NCI-H1417 treated with DMSO at 0.1 percent for 48 hours (cell line): ENCODE results near the gene PTPRT.

Source experiments
- DNase-seq: peaks from one replicate; lab custom pipeline; 2025; lab: John Stamatoyannopoulos, UW

Gene PTPRT

GRCh38 chr20:43022568-43022967 is 167.1 kb downstream of the PTPRT start:
- DNase-seq, result no peak

DNA sequence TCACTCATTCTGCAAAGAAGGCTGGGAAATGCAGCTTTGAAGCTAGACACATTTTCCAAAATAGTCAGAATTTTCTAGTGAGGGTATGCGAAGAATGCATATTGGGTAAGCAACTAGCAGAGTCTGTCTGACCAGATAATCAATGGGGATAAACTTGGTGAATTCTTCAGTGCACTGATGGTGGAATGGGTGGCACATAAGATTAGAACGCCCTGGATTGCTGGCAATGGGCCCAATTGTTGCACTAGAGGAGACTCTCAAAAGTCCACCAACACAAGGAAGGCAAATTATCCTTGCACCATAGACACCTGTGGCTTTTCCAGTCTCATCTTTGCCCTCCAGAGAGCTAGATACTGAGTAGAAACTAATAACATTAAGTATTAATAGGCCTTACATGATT is 167.6 kb downstream of the PTPRT start:
- no peak for DNase-seq

DNA sequence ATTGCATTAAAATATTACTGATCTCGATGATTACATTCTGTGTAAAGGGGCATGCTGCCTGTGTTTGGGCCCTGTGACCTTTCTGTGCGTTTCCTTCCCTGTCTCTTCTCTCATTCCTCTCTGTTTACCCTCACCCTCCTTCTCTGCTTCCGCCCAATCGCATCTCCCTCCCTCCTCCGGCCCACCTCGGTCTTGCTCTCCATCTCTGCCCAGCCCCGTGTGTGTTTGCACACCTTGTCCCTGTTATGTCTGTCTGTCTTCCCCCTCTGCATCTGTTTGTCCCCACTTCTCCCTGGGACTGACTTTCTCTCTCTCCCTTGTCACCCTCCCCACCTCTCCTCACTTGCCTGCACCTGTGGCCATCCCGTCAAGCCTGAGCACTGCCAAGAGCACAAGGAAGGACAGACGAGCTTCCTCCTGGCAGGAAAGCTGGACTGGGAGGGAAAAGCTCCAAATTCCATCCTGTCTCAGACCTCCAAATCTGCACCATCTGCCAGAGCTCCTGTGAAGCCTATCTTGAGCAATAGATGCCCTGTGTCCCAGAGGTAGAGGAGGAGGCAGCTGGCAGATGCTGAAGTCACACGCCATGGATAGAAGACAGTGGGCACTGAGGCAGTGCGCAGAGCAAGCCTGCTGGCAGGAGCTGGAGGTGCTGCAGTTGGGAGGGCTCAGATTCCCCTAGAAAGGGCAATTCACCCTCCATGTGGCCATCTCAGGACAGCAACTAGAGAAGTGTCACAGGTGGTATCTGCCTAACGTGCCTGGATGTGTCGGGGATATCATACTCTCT is 172.3 kb downstream of the PTPRT start:
- DNase-seq, result no peak

DNA sequence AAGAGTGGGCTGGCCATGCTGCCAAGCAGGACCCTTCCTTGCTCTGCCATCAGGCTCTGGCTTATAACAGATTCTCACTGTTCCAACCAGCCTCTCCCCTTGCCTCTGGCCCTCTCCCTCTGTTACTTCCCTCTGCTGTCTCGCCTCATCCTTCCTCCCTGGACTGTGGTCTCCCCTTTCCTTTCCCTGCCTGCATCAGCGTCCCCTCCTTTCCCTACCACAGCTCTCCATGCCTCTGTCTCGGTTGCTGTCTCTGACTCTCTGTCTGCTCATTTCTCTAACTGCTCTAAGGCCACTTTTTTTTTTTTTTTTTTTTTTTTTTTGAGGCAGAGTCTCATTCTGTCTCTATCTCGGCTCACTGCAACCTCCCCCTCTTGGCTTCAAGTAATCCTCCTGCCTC is 173.4 kb downstream of the PTPRT start:
- DNase-seq, result no peak

DNA sequence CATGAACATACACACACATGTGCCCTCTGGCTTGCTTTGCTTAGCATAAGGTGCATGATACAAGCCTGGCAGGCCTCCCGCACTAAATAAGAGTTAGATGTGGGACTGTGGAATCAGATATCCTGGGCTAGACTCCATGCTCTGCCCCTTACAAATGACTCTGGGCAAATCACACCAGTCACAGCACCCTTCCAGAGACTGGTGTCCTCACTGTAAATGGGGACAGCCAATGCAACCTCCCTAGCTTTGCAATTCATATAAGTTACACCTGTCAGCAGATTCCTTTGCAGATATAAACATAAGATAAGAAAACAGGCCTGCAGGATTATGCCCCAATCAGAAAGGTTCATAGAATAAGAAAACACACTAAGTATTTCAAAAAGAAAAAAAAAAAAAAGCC is 174.1 kb downstream of the PTPRT start:
- DNase-seq, result no peak

GRCh38 chr20:43014206-43014605 is 175.5 kb downstream of the PTPRT start:
- DNase-seq, result no peak

- DNase-seq, result no peak
Observed at GRCh38 chr20:43011491-43011890, 178.2 kb downstream of the PTPRT start.

DNA sequence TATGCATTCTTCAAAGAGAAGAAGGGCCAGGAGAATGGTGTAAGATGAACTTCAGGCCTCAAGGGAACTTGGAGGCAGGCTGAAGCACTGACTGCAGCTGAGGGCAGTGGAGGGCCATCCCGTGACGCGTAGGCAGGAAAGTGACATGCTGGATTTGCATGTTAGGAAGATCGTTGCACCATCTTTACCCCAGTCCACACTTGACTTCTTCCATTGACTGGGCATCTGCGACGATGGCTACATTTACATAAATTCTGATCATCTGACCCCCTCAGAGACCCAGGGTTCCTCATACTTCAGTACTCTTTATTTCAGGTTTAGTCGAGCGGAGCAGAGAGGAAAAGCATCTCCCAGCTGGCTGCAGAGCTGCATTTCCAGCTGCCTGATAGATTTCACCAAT is 180.2 kb downstream of the PTPRT start:
- DNase-seq, result no peak

- DNase-seq, result no peak
Observed at GRCh38 chr20:43007525-43007924, 182.2 kb downstream of the PTPRT start.

DNA sequence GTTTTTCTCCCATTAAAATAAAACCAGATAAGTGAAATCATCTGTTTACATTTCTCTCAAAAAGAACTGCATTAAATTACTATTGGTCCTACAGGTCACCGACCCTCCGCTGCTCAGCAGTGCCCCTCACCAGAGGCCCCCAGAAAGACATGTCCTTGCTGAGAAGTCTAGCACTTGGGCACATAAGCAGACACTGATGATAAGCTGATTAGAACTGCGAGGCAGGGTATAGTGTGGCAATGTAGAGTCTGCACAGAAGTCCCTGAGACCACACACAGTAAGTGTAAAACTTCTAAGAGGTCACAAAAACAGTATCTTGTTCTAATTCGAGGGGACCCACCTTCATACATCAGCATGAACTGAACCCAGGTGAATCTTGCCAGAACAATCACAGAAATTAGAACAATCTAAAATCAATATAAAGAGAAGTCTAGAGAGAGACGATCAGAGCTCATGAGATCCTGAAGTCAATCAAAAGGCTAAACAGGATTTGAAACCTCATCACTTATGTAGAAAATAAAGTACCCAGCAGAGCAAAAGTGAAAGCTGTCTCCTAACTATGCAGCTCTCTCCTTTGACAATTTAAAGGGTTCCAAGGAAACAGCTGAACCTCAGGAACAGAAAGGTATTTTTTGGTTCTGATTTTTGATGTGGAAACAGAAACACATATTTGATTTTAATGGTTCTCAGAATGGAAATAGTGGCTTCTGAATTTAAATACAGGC is 182.9 kb downstream of the PTPRT start:
- no peak for DNase-seq

DNA sequence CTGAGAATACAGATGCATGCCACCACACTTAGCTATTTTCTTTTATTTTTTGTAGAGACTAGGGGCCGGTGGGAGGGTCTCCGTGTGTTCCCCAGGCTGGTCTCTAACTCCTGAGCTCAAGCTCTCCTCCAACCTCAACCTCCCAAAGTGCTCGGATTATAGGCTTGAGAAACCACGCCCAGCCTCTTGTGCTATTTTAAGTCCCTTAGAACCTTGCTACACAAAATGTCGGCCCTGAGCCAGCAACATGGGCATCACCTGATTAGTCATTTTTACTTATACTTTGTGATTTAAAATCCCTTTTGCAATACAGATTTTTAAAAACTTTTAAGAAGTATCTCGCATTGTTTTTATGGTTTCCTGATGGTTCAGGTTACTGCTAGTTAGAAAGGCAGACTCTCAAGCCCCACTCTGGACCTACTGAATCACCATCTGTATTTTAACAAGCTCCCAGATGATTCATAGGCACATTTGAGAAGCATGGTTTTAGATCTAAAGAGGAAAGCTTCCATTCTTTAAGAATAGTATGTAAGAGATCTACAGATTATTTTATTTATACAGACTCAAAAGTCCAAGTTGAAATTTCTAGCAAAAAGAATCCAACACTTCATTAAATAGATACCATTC is 186.3 kb downstream of the PTPRT start:
- DNase-seq, result no peak

DNA sequence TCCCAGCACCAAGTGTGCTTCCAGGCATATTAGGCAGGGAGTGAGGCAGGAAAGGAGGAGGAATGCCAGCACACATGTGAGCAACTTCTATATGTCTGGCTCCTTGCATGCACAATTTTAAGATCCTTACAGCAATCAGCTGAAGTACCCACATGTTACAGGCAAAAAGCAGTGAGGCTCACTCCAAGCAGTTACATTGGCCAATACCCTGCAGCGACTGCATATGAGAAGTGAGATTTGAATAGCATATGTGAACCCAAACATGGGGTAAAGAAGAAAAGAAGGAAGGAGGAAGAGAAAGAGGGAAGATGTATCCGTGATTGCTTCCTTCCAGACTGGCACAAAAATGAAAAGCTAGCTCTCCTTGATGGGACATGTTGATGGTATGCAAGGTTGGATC is 193.6 kb downstream of the PTPRT start:
- no peak for DNase-seq

- no peak for DNase-seq
Observed at GRCh38 chr20:42988319-42988718, 201.4 kb downstream of the PTPRT start.

- no peak for DNase-seq
Observed at GRCh38 chr20:42987376-42988114, 202.2 kb downstream of the PTPRT start.

GRCh38 chr20:42986143-42986773 is 203.4 kb downstream of the PTPRT start:
- no peak for DNase-seq

GRCh38 chr20:42985628-42986027 is 204.1 kb downstream of the PTPRT start:
- DNase-seq, result no peak

GRCh38 chr20:42982218-42982617 is 207.5 kb downstream of the PTPRT start:
- no peak for DNase-seq

GRCh38 chr20:42981253-42981652 is 208.5 kb downstream of the PTPRT start:
- DNase-seq, result no peak

DNA sequence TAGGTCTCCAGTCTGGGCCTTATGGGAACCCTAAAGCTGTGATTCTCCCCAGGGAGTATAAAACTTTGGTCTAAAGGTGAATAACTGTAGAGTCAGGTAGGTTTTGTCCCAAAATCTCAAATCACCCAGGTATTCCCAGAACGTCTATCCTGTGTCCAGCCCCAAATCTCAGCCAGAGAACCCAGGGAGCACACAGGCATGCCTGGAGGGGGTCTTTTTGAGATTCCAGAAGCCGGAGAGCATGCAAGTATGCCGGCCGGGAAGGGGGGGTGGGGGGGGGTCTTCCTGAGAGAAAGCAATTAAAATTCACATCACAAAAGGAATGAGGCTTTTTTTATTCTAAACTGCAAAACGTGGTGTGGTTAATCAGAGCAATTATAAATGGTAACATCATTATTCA is 210.0 kb downstream of the PTPRT start:
- DNase-seq, result no peak

- no peak for DNase-seq
Observed at GRCh38 chr20:42978184-42978974, 211.3 kb downstream of the PTPRT start.

DNA sequence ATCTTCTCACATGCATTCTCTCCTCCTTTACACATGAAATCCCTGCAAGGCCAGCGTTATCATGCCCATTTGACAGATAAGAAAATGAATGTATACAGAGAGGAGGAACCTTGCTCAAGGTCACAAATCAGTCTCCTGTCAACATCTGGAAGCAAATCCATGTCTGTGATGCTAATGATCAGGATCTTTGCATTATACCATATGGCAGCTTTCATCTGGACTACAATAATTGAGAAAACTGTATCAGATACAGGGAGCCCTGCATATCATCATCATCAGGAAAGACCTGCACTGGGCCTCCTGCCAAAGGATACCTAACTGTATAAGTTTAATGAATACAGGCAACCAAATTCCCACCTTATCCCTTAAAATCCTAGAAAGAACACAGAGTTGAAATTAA is 213.7 kb downstream of the PTPRT start:
- DNase-seq, result no peak
